Measurements from ENCODE around the gene COBLL1. TPM values are rescaled to one million over a fixed set of nuclear protein-coding genes. Genes with fewer than 3 reads are reported as not detected.
A peak's percentile ranks its signal among the peaks of the same experiment; 100 is the strongest.

The COBLL1 gene
- total and polyA plus RNA-seq, 2 donors (not counting 1 experiment from before 2014, with no cell fraction given), result 10.1 to 11.9 TPM

DNA sequence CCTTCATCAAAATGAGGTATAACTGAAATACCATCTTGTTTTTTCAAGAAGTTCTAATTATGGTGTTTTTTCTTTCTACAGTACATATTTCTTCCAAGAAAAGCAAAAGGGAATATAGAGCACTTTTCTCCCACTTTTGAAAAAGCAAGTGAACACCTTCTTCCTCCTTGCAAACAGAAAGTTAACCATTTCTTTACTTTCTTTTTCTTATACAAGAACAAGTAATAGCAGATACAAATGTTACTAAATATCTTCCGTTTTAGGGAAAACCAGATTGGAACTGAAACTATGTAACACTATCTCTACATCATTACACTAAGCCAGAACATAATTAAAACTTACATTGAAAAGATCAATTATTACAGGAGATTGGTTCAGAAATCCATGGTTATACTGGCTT lies 44.0 kb downstream of the COBLL1 start:
- TF ChIP-seq, protein P1, sequence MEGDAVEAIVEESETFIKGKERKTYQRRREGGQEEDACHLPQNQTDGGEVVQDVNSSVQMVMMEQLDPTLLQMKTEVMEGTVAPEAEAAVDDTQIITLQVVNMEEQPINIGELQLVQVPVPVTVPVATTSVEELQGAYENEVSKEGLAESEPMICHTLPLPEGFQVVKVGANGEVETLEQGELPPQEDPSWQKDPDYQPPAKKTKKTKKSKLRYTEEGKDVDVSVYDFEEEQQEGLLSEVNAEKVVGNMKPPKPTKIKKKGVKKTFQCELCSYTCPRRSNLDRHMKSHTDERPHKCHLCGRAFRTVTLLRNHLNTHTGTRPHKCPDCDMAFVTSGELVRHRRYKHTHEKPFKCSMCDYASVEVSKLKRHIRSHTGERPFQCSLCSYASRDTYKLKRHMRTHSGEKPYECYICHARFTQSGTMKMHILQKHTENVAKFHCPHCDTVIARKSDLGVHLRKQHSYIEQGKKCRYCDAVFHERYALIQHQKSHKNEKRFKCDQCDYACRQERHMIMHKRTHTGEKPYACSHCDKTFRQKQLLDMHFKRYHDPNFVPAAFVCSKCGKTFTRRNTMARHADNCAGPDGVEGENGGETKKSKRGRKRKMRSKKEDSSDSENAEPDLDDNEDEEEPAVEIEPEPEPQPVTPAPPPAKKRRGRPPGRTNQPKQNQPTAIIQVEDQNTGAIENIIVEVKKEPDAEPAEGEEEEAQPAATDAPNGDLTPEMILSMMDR (conservative IDR thresholded peaks at IDR 0.05 in 1 of 2, IDR thresholded peaks at IDR 0.05 in 1 of 2; ENCODE audit: low read depth in 1 of 2, low read length in 2 of 2), result no peak
- TF ChIP-seq EZH2 (IDR thresholded peaks at IDR 0.05; ENCODE audit: low read length, missing control alignments), result no peak
- Histone ChIP-seq H3K9me3 (ENCODE audit: control insufficient read depth, insufficient read depth, low read depth, low read length) (no peaks in the 10 kb centered on the region), H3K4me2 (ENCODE audit: extremely low read depth, insufficient read depth, low read length) (no peak overlapping the region), H3K4me1 (ENCODE audit: control insufficient read depth, extremely low read depth, insufficient read depth, low read length) (peaks cover 4% of the 10 kb centered on the region), H3K79me2 (ENCODE audit: control insufficient read depth, insufficient read depth, low read length) (no peaks in the 10 kb centered on the region), H3K36me3 (ENCODE audit: control insufficient read depth, insufficient read depth, low read length) (no peaks in the 10 kb centered on the region), H3K27ac (ENCODE audit: insufficient read depth, low read length) (no peak overlapping the region), H4K20me1 (ENCODE audit: control insufficient read depth, extremely low read depth, insufficient read depth, low read length) (no peaks in the 10 kb centered on the region), H3K9ac (ENCODE audit: insufficient read depth, low read length) (no peak overlapping the region), H3K4me3 (replicated peaks in 1 of 4; ENCODE audit: control extremely low read depth in 1 of 4, insufficient read depth in 1 of 4, low read depth in 3 of 4, low read length in 4 of 4) (no peak overlapping the region), H2AFZ (ENCODE audit: low read length) (no peak overlapping the region), H3K27me3 (ENCODE audit: control insufficient read depth, insufficient read depth, low read length) (no peaks in the 10 kb centered on the region)
- no peak for DNase-seq (ENCODE audit: low read depth in 2 of 2)

- no peak overlapping the region for H3K4me3 ChIP-seq (replicated peaks in 1 of 4; ENCODE audit: control extremely low read depth in 1 of 4, insufficient read depth in 1 of 4, low read depth in 3 of 4, low read length in 4 of 4)
- no peaks in the 10 kb centered on the region for H3K79me2 ChIP-seq (ENCODE audit: control insufficient read depth, insufficient read depth, low read length)
- no peak for DNase-seq (ENCODE audit: low read depth in 2 of 2)
- H3K9ac ChIP-seq (ENCODE audit: insufficient read depth, low read length), result no peak overlapping the region
- no peak overlapping the region for H3K27ac ChIP-seq (ENCODE audit: insufficient read depth, low read length)
- no peaks in the 10 kb centered on the region for H3K36me3 ChIP-seq (ENCODE audit: control insufficient read depth, insufficient read depth, low read length)
- H3K9me3 ChIP-seq (ENCODE audit: control insufficient read depth, insufficient read depth, low read depth, low read length), result no peaks in the 10 kb centered on the region
- H3K4me2 ChIP-seq (ENCODE audit: extremely low read depth, insufficient read depth, low read length), result no peak overlapping the region
- H2AFZ ChIP-seq (ENCODE audit: low read length), result no peak overlapping the region
- H3K4me1 ChIP-seq (ENCODE audit: control insufficient read depth, extremely low read depth, insufficient read depth, low read length), result peaks cover 5% of the 10 kb centered on the region
- no peaks in the 10 kb centered on the region for H4K20me1 ChIP-seq (ENCODE audit: control insufficient read depth, extremely low read depth, insufficient read depth, low read length)
- no peaks in the 10 kb centered on the region for H3K27me3 ChIP-seq (ENCODE audit: control insufficient read depth, insufficient read depth, low read length)
- TF ChIP-seq, protein P1 (conservative IDR thresholded peaks at IDR 0.05 in 1 of 2, IDR thresholded peaks at IDR 0.05 in 1 of 2; ENCODE audit: low read depth in 1 of 2, low read length in 2 of 2), result no peak
- no peak for TF ChIP-seq EZH2 (IDR thresholded peaks at IDR 0.05; ENCODE audit: low read length, missing control alignments)
These were observed 44.6 kb downstream of the COBLL1 start for GRCh38 chr2:164796999-164797398.

DNA sequence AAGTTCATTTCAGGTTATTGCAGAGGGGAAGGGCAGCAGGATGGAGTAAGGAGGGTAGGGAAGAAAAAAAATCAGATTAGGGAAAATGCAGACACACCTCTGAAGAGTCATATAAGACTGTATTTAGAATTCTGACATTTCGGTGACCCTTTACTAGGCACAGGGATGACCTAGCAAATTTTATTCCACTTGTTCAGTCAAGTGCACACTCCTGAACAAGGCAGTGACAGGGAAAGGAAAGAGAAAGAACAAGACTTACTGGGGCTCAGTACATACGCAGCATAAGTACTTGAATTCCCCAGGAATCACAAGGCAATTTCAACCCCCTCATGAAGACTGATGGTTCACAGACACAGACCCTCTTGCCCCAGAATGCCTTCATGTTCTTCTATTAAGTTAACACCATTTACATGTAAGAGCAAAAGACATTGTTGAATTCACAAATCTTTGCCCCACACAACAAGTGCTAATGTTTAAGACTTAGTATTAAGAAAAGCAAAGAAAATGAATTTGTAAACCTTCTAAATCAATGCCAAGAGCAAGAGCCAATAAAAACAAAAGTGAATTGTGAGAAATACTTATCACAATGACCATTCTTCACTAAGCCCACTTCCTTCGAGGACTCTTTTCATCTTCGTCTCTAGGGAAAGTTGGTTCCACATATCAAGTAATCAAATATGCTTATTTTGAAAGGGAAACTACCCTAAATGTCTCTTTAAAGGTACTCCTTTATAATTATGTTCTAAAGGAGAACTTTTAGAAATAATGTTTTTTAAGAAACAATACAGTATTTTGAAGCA lies 47.0 kb downstream of the COBLL1 start:
- H3K9me3 ChIP-seq (ENCODE audit: control insufficient read depth, insufficient read depth, low read depth, low read length), result no peaks in the 10 kb centered on the region
- no peak overlapping the region for H3K27ac ChIP-seq (ENCODE audit: insufficient read depth, low read length)
- H3K36me3 ChIP-seq (ENCODE audit: control insufficient read depth, insufficient read depth, low read length), result no peaks in the 10 kb centered on the region
- H3K4me3 ChIP-seq (replicated peaks in 1 of 4; ENCODE audit: control extremely low read depth in 1 of 4, insufficient read depth in 1 of 4, low read depth in 3 of 4, low read length in 4 of 4), result no peak overlapping the region
- H3K79me2 ChIP-seq (ENCODE audit: control insufficient read depth, insufficient read depth, low read length), result no peaks in the 10 kb centered on the region
- no peak overlapping the region for H2AFZ ChIP-seq (ENCODE audit: low read length)
- no peaks in the 10 kb centered on the region for H3K27me3 ChIP-seq (ENCODE audit: control insufficient read depth, insufficient read depth, low read length)
- peaks cover 5% of the 10 kb centered on the region for H3K4me1 ChIP-seq (ENCODE audit: control insufficient read depth, extremely low read depth, insufficient read depth, low read length)
- TF ChIP-seq, protein P1 (conservative IDR thresholded peaks at IDR 0.05 in 1 of 2, IDR thresholded peaks at IDR 0.05 in 1 of 2; ENCODE audit: low read depth in 1 of 2, low read length in 2 of 2), result no peak
- no peak for TF ChIP-seq EZH2 (IDR thresholded peaks at IDR 0.05; ENCODE audit: low read length, missing control alignments)
- no peaks in the 10 kb centered on the region for H4K20me1 ChIP-seq (ENCODE audit: control insufficient read depth, extremely low read depth, insufficient read depth, low read length)
- H3K9ac ChIP-seq (ENCODE audit: insufficient read depth, low read length), result no peak overlapping the region
- H3K4me2 ChIP-seq (ENCODE audit: extremely low read depth, insufficient read depth, low read length), result peak overlapping the region; percentile 27
- peak in 1 of 2 donors; percentile 32 for DNase-seq (ENCODE audit: low read depth in 2 of 2)

Data from fibroblast of lung (primary cell).